HG02884 (cell line): ENCODE data around the gene CFAP141.
"Not testable (repeated sequence)": the region's sequence is repeated elsewhere in the genome, so short reads cannot be mapped to it uniquely, and the experiment has no call there.

Source experiments
- ATAC-seq: cut with Tn5 transposase; IDR thresholded peaks from one replicate; pipeline ENCODE4 v1.9.1; 2021; ENCODE audit warnings: mild to moderate bottlenecking, moderate library complexity; ENCODE audit not compliant: unreplicated experiment

CFAP141 gene

DNA sequence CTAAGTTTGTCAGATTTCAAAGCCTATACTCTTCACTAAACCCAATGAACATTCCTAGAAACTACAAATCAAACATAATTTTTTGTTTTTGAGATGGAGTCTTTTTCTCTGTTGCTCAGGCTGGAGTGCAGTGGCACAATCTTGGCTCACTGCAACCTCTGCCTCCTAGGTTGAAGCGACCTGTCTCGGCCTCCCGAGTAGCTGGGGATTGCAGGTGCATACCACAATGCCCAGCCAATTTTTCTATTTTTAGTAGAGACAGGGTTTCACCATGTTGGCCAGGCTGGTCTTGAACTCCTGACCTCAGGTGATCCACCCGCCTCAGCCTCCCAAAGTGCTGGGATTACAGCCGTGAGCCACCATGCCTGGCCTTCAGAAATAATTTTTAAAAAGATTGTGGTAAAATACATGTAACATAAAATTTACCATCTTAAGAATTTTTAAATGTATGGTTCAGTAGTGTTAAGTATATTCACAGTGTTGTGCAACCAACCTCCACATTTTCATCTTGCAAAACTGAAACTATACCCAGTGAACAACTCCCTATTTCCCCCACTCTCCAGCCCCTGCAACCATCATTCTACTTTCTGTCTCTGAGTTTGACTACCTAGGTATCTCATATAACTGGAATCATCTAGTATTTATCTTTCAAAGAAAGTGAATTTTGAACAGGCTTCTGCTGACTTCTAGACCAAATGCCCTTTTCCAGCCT, 2.7 kb upstream of the CFAP141 start:
- no peak for ATAC-seq

- no peak for ATAC-seq
Observed at GRCh38 chr1:154207262-154207661, 1.1 kb upstream of the CFAP141 start.

DNA sequence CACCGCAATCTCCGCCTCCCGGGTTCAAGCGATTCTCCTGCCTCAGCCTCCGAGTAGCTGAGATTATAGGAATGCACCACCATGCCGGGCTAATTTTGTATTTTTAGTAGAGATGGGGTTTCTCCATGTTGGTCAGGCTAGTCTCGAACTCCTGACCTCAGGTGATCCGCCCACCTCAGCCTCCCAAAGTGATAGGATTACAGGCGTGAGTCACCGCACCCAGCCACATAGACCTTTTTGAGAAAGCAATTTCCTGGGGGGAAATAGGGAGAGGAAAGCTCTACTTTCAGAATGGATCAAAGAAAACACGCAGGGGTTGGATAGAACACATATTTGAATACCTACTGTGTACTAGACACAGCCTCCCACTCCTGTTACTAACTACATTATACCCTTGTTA, 355 bp downstream of the CFAP141 start:
- not testable (repeated sequence) for ATAC-seq

DNA sequence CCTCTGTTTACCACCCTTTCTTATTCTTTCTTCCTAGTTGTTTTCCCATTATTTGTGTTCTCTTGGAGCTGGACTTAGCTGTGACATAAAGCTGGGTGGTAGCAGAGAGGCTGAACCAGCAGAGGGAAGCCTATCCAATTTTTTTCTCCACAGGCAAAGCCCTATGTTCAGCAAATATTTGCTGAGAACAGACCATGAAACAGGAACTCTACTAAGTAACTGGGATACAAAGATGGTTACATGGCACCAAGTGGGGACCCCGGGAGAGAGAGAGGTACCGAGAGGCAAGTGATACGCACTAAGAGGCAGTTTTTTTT, 6.6 kb downstream of the CFAP141 start:
- no peak for ATAC-seq

DNA sequence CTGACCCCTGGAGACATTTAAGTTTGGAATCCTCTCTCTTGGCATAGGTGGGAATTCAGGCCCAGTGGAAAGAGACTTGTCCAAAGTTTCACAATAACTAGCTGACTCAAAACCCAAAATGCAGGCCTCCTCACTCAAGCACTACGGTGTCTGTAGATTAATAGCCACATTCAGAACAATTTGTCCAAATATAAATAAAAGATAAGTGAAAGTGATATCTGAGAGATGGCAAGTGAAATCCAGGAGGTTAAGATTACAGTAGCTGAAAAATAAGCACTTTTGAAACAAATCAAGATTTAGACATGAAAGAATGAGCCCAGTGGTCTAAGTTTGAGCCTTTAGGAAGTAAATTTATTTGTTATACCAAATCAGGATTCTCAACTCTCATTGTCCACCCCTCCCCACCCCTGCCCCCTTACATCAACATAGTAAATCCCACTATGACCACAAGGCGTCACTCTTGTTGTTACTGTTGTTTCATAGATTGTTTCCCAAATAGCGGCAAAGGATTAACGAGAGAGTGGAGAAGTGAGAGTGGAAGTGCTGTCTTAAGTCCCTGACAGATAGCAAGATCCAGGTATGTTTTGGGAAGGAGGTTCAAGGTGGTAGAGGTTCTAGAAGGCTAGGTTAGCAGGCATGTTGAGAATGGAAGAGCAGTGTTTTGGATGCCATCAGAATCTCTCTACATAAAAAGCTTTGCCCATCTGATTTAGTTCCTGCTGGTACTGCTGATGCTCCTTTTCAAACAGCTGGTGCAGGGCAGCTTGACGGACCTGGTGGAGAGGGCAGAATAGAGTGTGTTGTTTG, 7.2 kb downstream of the CFAP141 start:
- no peak for ATAC-seq

DNA sequence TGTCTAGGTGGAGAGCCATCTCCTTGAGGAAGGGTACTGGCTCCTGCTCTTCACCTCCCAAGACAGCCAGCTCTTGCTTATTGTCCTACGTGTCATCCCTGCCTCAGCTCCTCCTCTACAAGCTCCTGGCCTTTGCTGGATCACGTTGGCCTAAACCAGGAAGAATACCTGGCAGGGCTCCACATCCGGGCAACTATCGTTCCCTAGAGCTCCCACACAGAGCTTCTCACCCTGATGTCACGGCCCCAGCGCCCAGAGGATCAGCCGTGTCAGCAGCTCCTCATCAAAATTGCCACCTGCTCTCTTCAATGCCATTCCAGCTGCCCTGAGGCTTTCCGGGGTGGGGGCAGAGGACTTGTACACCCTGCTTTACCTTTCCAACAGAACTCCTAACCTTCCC, 12.3 kb downstream of the CFAP141 start:
- no peak for ATAC-seq

DNA sequence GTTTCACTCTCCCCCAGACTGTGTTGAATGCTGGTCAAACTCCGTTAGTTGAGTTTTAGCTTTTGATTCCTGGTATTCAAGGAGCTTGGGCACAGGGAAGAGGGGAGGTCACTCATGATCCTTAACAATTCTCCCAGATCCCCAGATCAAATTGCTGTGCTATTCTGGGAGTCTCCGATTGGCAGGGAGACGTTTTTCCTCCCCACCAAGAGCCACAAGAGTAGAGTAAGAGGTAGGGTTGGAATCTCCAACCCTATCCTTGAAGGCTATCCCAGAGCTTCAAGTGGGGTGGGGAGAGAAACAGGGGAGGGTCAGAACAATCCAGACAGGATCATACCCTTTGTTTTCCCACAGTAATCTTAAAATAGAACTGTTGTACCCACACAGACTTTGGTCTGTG, 13.7 kb downstream of the CFAP141 start:
- ATAC-seq, result no peak

- ATAC-seq, result no peak
Observed at GRCh38 chr1:154191990-154192461, 14.1 kb downstream of the CFAP141 start, which contains the start of gene TPM3. Gene TPM3 (minus strand): TSS chr1:154192100. CDS start chr1:154192018, 82 bp downstream.

DNA sequence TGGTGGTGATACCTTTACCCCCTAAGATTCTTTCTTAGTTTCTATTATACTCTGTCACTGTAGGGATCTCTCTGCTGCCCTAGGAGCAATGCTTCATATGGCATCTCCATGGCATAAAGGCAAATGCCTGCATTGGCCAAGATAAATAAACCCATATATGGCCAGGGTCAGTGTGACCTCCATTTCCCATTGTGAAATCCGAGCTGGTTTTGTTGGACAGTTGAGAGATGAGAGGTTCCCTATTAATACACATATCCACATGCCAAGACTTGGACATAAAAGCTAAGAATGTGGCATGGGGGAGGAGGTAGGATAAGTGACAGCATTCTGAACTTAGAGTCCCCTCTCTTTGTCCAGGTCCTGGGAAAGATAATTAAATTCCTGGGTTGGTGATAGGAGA, 15.6 kb downstream of the CFAP141 start:
- no peak for ATAC-seq

DNA sequence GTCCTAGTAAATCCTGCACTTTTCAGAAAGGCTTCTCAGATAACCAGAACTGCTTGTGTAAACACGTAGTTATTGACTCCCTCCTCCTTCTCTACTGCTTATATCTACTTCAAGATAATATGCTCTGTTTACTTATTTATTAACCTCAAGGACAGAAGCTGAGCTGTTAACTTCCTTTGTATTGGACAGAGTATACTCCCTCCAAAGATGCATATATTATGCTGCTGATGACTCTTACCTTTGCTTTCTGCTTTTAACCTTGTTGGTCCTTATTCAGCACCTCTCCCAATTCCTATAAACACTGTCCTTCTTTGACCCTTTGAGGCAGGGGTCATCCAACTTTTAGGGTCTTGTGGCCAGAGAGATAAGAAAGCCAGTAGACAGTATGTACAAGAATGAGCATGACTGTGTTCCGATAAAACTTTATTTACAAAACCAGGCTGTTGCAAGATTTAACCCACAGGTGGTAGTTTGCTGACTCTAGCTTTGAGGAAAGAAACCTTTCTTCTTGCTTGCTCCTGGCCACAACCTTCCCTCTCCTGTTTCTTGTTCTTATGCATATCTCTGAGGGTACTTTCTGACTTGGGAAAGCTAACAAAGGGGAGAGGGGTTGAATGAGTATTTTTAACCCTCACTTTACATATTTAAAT, 19.2 kb downstream of the CFAP141 start:
- ATAC-seq, result no peak

DNA sequence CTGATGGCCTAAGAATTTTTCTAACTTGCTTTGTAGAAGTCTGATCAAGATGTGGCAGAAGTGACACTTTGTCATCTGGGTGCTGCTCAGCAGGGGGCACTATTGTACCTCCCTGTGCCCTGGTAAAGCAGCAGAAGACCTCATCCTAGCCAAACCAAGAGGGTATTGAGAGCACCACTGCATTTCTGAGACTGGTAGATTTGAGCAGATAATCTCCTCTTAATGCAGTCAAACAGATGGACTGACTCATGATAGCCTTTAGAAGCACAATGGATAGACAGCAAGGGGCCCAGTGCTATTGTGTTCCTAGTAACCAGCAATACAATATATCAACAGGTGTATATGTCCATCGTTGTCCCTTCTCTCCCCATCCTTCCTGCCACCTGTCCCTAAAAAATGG, 20.0 kb downstream of the CFAP141 start:
- ATAC-seq, result no peak

DNA sequence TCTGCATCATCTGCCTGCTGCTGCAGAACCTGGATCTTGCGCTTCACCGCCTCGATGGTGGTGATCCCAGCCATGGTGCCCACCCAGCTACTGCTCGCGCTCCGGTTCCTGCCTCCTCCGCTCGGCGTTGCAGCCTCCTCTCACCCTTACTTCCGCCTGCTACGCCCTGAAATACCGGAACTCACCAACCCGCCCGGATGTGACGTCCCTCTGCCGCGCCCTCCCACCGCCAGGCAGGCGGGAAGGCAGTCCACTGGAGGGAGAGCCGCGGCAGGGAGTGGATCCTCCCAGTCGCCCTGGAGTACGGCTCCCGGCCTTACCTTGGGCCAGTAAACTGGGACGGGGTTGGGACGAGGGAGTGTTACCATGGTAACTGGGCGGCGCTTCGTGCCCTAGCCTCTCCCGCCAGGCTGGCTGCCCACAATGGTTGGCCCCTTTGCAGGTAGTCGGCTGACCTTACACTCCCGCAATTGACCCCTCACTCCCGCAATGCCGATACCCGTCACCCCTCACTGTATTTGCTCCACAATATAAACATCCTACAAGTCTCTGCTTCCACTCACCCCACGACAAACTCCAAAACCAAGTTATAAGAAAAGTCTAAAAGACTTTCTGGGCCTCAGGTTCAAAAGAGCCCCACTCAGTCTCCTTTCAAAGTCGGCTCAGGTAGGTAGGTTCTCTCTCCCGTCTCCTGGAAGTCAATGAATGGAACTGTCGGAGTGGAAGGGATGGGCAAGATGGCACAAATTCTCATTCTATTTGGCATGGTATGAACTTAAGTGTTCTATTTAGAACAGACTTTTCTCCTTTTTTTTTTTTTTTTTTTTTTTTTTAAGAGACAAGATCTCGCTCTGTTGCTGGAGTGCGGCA, 22.9 kb downstream of the CFAP141 start:
- ATAC-seq, result peak; percentile 67

- peak; percentile 58 for ATAC-seq
Observed at GRCh38 chr1:154182344-154183045, 23.6 kb downstream of the CFAP141 start.

- no peak for ATAC-seq
Observed at GRCh38 chr1:154181944-154182343, 24.2 kb downstream of the CFAP141 start.

- ATAC-seq, result no peak
Observed at GRCh38 chr1:154179946-154180687, 26.0 kb downstream of the CFAP141 start.

DNA sequence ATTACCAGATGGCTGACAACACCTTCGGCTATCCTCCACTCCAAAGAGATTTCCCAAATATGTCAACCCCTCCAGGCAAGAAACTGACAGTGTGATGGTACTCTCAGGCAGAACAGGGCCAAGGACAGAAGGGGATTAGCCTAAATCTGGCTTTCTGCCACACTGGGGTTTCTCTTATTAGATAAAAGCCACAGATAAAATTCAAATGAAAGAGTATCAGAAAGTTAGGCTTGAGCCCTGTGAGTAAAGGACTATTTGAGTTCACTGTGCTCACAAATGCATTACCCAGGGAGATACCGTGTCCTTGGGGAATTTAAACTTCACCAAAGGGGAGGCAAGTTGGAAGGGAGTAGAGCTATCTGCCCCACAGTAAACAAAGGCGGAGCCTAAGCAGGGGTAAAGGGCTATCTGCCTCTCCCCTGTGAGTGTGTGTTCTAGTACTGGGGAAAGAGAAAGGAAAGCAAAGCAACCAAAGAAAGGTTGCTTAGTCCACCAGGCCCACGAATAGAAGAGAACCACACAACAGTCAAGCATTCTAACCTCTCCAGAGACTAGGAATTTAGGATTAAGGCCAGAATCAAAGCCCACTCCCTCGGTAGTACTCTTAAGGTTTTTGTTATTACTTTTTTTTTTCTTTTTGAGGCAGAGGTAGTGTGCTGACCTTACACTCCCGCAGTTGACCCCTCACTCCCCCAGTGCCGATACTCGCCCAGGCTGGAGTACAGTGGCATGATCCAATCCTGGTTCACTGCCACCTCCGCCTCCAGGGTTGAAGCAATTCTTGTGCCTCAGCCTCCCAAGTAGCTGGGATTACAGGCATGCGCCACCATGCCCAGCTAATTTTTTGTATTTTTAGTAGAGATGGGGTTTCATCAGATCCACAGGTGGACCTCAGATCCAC, 27.0 kb downstream of the CFAP141 start:
- no peak for ATAC-seq

- ATAC-seq, result no peak
Observed at GRCh38 chr1:154178013-154178412, 28.1 kb downstream of the CFAP141 start.

DNA sequence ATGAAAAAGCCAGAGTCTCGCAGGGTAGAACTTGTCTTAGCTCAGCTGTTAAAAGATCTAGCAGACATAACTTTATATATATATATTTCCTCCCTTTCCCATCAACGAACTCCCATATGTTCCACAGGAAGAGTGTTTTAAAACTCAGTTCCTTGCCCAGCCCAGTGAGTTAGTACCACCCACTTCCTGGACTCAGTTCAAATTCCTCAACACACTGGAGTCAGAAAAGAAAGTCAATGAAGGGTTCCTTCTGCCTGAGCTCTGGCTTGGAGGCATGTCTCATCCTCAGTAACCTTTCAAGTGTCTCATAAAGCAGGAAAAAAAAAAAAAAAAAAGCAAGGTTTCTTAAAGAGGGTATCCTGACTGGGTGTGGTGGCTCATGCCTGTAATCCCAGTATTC, 29.8 kb downstream of the CFAP141 start:
- no peak for ATAC-seq

DNA sequence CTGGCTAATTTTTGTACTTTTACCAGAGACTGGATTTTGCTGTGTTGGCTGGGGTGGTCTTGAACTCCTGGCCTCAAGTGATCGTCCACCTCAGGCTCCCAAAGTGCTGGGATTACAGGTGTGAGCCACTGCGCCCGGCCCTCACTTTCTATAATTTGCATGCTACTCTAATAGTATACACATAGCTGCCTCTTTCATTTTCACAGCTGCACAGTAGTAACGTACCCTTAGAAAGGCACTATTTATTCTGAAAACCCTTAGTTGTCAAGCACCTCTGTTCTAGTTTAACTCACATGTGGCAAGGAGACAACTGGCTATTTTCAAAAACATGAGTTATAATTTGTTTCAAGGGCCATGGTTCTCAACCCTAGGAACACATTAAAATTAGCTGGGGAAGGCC, 31.5 kb downstream of the CFAP141 start:
- ATAC-seq, result no peak
